Measurements from ENCODE around the gene ABCC1.
A peak's percentile ranks its signal among the peaks of the same experiment; 100 is the strongest.

The ABCC1 gene

DNA sequence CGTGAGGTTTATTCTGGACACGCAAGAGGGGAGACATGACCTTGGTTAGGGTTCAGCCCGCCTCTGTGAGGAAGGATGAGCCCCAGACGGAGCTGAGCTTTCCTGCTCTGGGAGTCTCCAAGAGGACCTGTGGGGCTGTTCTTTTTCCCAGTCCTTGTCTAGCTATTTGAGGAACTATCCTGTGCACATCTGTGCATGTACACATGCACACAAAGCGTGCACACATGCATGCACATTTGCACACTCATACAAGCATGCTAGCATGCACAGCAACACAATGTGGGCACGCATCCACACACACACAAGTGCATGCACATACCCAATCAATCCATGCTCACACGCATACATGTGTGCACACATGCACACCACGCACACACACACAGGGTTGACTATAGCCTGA lies 233.5 kb downstream of the ABCC1 start:
- Histone ChIP-seq H3K9me3 (ENCODE audit: control insufficient read depth, insufficient read depth, low read depth, low read length) (no peaks in the 10 kb centered on the region), H3K36me3 (ENCODE audit: control insufficient read depth in 2 of 2, insufficient read depth in 1 of 2, low read length in 2 of 2) (no peaks in the 10 kb centered on the region), H3K4me3 (ENCODE audit: low read depth, low read length) (no peak overlapping the region), H3K4me1 (ENCODE audit: control insufficient read depth, insufficient read depth, low read length) (no peaks in the 10 kb centered on the region), H3K27ac (ENCODE audit: extremely low read depth, low read depth, low read length) (no peak overlapping the region)
- ChIA-PET POLR2A (no interaction called here), CTCF (interaction anchor here (0.6 to 1.3 kb wide), 3 partner anchors 11 to 366 kb away, joined by 3 to 4 read pairs (median 4); no protein-coding TSS in a partner anchor)
- TF ChIP-seq, protein P1, sequence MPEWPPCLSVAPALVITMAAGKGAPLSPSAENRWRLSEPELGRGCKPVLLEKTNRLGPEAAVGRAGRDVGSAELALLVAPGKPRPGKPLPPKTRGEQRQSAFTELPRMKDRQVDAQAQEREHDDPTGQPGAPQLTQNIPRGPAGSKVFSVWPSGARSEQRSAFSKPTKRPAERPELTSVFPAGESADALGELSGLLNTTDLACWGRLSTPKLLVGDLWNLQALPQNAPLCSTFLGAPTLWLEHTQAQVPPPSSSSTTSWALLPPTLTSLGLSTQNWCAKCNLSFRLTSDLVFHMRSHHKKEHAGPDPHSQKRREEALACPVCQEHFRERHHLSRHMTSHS (tag by site-specific recombination; IDR thresholded peaks at IDR 0.05): no peak

DNA sequence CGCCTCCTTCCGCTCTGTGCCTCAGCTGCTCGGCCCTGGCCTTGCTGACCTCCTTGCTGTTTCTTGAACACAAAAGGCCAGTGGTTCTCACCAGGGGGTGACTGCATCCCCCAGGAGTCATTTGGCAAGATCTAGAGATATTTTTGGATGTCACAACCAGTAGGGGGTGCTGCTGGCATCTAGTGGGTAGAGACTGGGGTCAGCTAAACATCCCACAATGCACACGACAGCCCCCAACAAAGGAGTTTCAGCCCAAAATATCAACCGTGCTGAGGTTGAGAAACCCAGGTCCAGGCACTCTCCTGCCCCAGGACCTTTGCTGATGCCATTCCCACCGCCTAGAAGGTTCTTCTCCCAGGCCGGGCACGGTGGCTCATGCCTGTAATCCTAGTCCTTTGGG lies 234.1 kb downstream of the ABCC1 start:
- Histone ChIP-seq H3K9me3 (ENCODE audit: control insufficient read depth, insufficient read depth, low read depth, low read length) (no peaks in the 10 kb centered on the region), H3K36me3 (ENCODE audit: control insufficient read depth in 2 of 2, insufficient read depth in 1 of 2, low read length in 2 of 2) (no peaks in the 10 kb centered on the region), H3K4me3 (ENCODE audit: low read depth, low read length) (no peak overlapping the region), H3K27ac (ENCODE audit: extremely low read depth, low read depth, low read length) (no peak overlapping the region), H3K4me1 (ENCODE audit: control insufficient read depth, insufficient read depth, low read length) (no peaks in the 10 kb centered on the region)
- CTCF ChIA-PET: interaction anchor here (0.6 to 1.3 kb wide), 3 partner anchors 9 to 367 kb away, joined by 3 to 5 read pairs (median 4); no protein-coding TSS in a partner anchor
- TF ChIP-seq ZNF623 (tag by site-specific recombination; IDR thresholded peaks at IDR 0.05) (peak; percentile 81), MYNN (tag by site-specific recombination; IDR thresholded peaks at IDR 0.05; ENCODE audit: borderline replicate concordance) (no peak)
- TF ChIP-seq, protein P2, sequence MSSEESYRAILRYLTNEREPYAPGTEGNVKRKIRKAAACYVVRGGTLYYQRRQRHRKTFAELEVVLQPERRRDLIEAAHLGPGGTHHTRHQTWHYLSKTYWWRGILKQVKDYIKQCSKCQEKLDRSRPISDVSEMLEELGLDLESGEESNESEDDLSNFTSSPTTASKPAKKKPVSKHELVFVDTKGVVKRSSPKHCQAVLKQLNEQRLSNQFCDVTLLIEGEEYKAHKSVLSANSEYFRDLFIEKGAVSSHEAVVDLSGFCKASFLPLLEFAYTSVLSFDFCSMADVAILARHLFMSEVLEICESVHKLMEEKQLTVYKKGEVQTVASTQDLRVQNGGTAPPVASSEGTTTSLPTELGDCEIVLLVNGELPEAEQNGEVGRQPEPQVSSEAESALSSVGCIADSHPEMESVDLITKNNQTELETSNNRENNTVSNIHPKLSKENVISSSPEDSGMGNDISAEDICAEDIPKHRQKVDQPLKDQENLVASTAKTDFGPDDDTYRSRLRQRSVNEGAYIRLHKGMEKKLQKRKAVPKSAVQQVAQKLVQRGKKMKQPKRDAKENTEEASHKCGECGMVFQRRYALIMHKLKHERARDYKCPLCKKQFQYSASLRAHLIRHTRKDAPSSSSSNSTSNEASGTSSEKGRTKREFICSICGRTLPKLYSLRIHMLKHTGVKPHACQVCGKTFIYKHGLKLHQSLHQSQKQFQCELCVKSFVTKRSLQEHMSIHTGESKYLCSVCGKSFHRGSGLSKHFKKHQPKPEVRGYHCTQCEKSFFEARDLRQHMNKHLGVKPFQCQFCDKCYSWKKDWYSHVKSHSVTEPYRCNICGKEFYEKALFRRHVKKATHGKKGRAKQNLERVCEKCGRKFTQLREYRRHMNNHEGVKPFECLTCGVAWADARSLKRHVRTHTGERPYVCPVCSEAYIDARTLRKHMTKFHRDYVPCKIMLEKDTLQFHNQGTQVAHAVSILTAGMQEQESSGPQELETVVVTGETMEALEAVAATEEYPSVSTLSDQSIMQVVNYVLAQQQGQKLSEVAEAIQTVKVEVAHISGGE (tag by site-specific recombination; conservative IDR thresholded peaks at IDR 0.05; ENCODE audit: low read depth): no peak
- POLR2A ChIA-PET: no interaction called here

DNA sequence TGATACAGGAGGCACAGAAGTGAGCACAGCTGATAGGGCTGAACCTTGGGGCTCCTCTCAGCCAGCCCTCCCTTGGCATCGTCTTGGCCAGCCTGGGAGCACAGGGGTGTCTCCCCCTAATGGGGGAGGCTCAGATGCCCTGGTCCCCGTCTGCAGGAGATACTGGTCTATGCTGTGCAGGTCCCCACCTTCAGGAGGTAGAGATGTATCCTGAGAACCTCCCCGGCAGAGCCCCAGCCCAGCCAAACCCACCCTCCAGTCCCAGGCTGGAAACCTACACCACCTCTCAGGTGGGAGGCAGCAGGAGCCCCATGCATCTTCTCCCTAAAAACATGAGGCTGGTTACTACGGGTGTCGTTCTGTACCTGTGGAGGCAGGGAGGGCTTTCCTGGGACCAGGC lies 235.2 kb downstream of the ABCC1 start:
- Histone ChIP-seq H3K27ac (ENCODE audit: extremely low read depth, low read depth, low read length) (no peak overlapping the region), H3K4me1 (ENCODE audit: control insufficient read depth, insufficient read depth, low read length) (no peaks in the 10 kb centered on the region), H3K9me3 (ENCODE audit: control insufficient read depth, insufficient read depth, low read depth, low read length) (no peaks in the 10 kb centered on the region), H3K4me3 (ENCODE audit: low read depth, low read length) (no peak overlapping the region), H3K36me3 (ENCODE audit: control insufficient read depth in 2 of 2, insufficient read depth in 1 of 2, low read length in 2 of 2) (no peaks in the 10 kb centered on the region)
- ChIA-PET CTCF (interaction anchor here (1.3 kb wide), 1 partner anchor 10 kb away, joined by 5 read pairs; no protein-coding TSS in a partner anchor), POLR2A (no interaction called here)
- TF ChIP-seq SCRT2 (tag by site-specific recombination; IDR thresholded peaks at IDR 0.05) (no peak), ZNF629 (tag by site-specific recombination; IDR thresholded peaks at IDR 0.05) (no peak), SP3 (tag by site-specific recombination; IDR thresholded peaks at IDR 0.05) (no peak), ZNF48 (tag by site-specific recombination; IDR thresholded peaks at IDR 0.05) (no peak), KLF1 (tag by site-specific recombination; IDR thresholded peaks at IDR 0.05) (no peak)

DNA sequence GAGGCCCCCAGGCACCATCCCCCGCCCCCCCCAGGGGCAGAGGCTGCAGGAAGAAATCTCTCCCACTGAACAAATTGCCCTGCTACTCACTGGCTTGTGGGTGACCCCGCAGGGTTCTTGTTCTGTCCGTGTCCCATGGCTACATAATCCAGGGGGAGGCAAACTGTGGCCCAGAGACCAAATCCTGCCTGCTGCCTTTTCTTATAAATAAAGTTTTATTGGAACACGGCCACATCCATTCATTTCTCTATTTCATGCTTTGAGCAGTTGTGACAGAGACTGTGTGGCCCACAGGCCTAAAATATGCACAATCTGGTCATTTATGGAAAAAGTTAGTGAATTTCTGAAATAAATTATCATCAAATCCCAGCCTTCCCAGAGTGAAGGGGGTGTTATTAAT lies 235.7 kb downstream of the ABCC1 start:
- Histone ChIP-seq H3K27ac (ENCODE audit: extremely low read depth, low read depth, low read length) (no peak overlapping the region), H3K4me3 (ENCODE audit: low read depth, low read length) (no peak overlapping the region), H3K4me1 (ENCODE audit: control insufficient read depth, insufficient read depth, low read length) (no peaks in the 10 kb centered on the region), H3K36me3 (ENCODE audit: control insufficient read depth in 2 of 2, insufficient read depth in 1 of 2, low read length in 2 of 2) (no peaks in the 10 kb centered on the region), H3K9me3 (ENCODE audit: control insufficient read depth, insufficient read depth, low read depth, low read length) (no peaks in the 10 kb centered on the region)
- CTCF ChIA-PET: no interaction called here
- POLR2A ChIA-PET: no interaction called here
- TF ChIP-seq ZNF530 (tag by site-specific recombination; IDR thresholded peaks at IDR 0.05; ENCODE audit: low read depth) (no peak), OSR2 (tag by site-specific recombination; IDR thresholded peaks at IDR 0.05) (no peak), ZNF138 (tag by site-specific recombination; IDR thresholded peaks at IDR 0.05; ENCODE audit: borderline replicate concordance) (no peak), ZNF600 (tag by site-specific recombination; IDR thresholded peaks at IDR 0.05) (no peak), SCRT1 (tag by site-specific recombination; IDR thresholded peaks at IDR 0.05; ENCODE audit: borderline replicate concordance) (no peak), KLF1 (tag by site-specific recombination; IDR thresholded peaks at IDR 0.05) (no peak)
- TF ChIP-seq, protein P3, sequence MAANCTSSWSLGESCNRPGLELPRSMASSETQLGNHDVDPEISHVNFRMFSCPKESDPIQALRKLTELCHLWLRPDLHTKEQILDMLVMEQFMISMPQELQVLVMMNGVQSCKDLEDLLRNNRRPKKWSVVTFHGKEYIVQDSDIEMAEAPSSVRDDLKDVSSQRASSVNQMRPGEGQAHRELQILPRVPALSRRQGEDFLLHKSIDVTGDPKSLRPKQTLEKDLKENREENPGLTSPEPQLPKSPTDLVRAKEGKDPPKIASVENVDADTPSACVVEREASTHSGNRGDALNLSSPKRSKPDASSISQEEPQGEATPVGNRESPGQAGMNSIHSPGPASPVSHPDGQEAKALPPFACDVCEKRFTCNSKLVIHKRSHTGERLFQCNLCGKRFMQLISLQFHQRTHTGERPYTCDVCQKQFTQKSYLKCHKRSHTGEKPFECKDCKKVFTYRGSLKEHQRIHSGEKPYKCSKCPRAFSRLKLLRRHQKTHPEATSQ (tag by site-specific recombination; IDR thresholded peaks at IDR 0.05): no peak
- TF ChIP-seq, protein P4, sequence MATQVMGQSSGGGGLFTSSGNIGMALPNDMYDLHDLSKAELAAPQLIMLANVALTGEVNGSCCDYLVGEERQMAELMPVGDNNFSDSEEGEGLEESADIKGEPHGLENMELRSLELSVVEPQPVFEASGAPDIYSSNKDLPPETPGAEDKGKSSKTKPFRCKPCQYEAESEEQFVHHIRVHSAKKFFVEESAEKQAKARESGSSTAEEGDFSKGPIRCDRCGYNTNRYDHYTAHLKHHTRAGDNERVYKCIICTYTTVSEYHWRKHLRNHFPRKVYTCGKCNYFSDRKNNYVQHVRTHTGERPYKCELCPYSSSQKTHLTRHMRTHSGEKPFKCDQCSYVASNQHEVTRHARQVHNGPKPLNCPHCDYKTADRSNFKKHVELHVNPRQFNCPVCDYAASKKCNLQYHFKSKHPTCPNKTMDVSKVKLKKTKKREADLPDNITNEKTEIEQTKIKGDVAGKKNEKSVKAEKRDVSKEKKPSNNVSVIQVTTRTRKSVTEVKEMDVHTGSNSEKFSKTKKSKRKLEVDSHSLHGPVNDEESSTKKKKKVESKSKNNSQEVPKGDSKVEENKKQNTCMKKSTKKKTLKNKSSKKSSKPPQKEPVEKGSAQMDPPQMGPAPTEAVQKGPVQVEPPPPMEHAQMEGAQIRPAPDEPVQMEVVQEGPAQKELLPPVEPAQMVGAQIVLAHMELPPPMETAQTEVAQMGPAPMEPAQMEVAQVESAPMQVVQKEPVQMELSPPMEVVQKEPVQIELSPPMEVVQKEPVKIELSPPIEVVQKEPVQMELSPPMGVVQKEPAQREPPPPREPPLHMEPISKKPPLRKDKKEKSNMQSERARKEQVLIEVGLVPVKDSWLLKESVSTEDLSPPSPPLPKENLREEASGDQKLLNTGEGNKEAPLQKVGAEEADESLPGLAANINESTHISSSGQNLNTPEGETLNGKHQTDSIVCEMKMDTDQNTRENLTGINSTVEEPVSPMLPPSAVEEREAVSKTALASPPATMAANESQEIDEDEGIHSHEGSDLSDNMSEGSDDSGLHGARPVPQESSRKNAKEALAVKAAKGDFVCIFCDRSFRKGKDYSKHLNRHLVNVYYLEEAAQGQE (tag by site-specific recombination; IDR thresholded peaks at IDR 0.05): no peak
- TF ChIP-seq, protein P5, sequence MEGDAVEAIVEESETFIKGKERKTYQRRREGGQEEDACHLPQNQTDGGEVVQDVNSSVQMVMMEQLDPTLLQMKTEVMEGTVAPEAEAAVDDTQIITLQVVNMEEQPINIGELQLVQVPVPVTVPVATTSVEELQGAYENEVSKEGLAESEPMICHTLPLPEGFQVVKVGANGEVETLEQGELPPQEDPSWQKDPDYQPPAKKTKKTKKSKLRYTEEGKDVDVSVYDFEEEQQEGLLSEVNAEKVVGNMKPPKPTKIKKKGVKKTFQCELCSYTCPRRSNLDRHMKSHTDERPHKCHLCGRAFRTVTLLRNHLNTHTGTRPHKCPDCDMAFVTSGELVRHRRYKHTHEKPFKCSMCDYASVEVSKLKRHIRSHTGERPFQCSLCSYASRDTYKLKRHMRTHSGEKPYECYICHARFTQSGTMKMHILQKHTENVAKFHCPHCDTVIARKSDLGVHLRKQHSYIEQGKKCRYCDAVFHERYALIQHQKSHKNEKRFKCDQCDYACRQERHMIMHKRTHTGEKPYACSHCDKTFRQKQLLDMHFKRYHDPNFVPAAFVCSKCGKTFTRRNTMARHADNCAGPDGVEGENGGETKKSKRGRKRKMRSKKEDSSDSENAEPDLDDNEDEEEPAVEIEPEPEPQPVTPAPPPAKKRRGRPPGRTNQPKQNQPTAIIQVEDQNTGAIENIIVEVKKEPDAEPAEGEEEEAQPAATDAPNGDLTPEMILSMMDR (tag by site-specific recombination; IDR thresholded peaks at IDR 0.05): no peak
